HepG2 (cell line): ENCODE measurements around the gene TCTN2. TPM values are rescaled to one million over a fixed set of nuclear protein-coding genes. Genes with fewer than 3 reads are reported as not detected.

Experiments used
- CCDC6 ChIP-seq: sonication (generic); formaldehyde crosslinking; IDR thresholded peaks from 2 replicates; pipeline ENCODE4 v1.8.1; 2022; ENCODE audit warnings: mild to moderate bottlenecking, missing genetic modification reagents, moderate library complexity
- MYNN ChIP-seq: sonication (generic); formaldehyde crosslinking; IDR thresholded peaks from 2 replicates; pipeline ENCODE4 v1.4.0; 2020; ENCODE audit warnings: mild to moderate bottlenecking, low read depth, missing genetic modification reagents
- NKX3-1 ChIP-seq: sonication (generic); formaldehyde crosslinking; IDR thresholded peaks from 2 replicates; pipeline ENCODE4 v1.5.0; 2020; ENCODE audit warnings: missing genetic modification reagents
- PAX8 ChIP-seq: sonication (generic); formaldehyde crosslinking; IDR thresholded peaks from 2 replicates; pipeline ENCODE4 v1.8.0; 2022; ENCODE audit warnings: mild to moderate bottlenecking, missing genetic modification reagents, borderline replicate concordance
- RFX5 ChIP-seq: IDR thresholded peaks from 2 replicates; pipeline ENCODE4 v1.6.1; 2011; ENCODE audit warnings: low read depth, low read length, improper control_type of control experiment
- TARDBP ChIP-seq: sonication (generic); formaldehyde crosslinking; IDR thresholded peaks from 2 replicates; pipeline ENCODE4 v1.8.0; 2022; ENCODE audit warnings: mild to moderate bottlenecking, missing genetic modification reagents
- THAP8 ChIP-seq: sonication (generic); formaldehyde crosslinking; IDR thresholded peaks from 2 replicates; pipeline ENCODE4 v1.5.1; 2020; ENCODE audit warnings: missing genetic modification reagents, mild to moderate bottlenecking, borderline replicate concordance
- TP53 ChIP-seq: sonication (generic); formaldehyde crosslinking; conservative IDR thresholded peaks from 2 replicates; pipeline ENCODE4 v1.4.0; 2020; ENCODE audit warnings: missing genetic modification reagents
- YY1 ChIP-seq: IDR thresholded peaks from 2 replicates; pipeline ENCODE4 v1.6.1; 2011; ENCODE audit warnings: low read length, low read depth, moderate library complexity, mild to moderate bottlenecking; ENCODE audit not compliant: insufficient read depth, insufficient replicate concordance
- ZBTB42 ChIP-seq: sonication (generic); formaldehyde crosslinking; IDR thresholded peaks from 2 replicates; pipeline ENCODE4 v1.5.0; 2020; ENCODE audit warnings: mild to moderate bottlenecking, missing genetic modification reagents
- ZBTB43 ChIP-seq: sonication (generic); formaldehyde crosslinking; conservative IDR thresholded peaks from 2 replicates; pipeline ENCODE4 v1.4.0; 2020; ENCODE audit warnings: missing genetic modification reagents
- ZFP36 ChIP-seq: fragments of 150-350 bp; IDR thresholded peaks from 2 replicates; pipeline ENCODE4 v1.6.1; 2018; ENCODE audit warnings: borderline replicate concordance, low read length, low read depth; ENCODE audit not compliant: partially characterized antibody
- ZKSCAN5 ChIP-seq: sonication (generic); formaldehyde crosslinking; IDR thresholded peaks from 2 replicates; pipeline ENCODE4 v1.5.1; 2020; ENCODE audit warnings: mild to moderate bottlenecking, missing genetic modification reagents
- ZNF121 ChIP-seq: sonication (generic); formaldehyde crosslinking; IDR thresholded peaks from 2 replicates; pipeline ENCODE4 v1.5.0; 2020; ENCODE audit warnings: mild to moderate bottlenecking, missing genetic modification reagents
- ZNF282 ChIP-seq: fragments of 450-650 bp; IDR thresholded peaks from 2 replicates; pipeline ENCODE4 v1.6.1; 2018; ENCODE audit not compliant: partially characterized antibody
- ZNF468 ChIP-seq: sonication (generic); formaldehyde crosslinking; IDR thresholded peaks from 2 replicates; pipeline ENCODE4 v1.8.0; 2022; ENCODE audit warnings: mild to moderate bottlenecking, moderate library complexity, missing genetic modification reagents
- ZNF567 ChIP-seq: sonication (generic); formaldehyde crosslinking; IDR thresholded peaks from 2 replicates; pipeline ENCODE4 v1.8.1; 2023; ENCODE audit warnings: mild to moderate bottlenecking, missing genetic modification reagents, borderline replicate concordance
- polyA plus RNA-seq, 8 experiments: library from polyadenylated mRNA; depleted of rRNA in 3 of 8; stranded (reverse) in 7 of 8; unstranded in 1 of 8; fragments of >200 nt; fragmentation: Illumina TruSeq in 4 of 8; extraction: Trizol in 4 of 8; gene quantifications; 2 replicates each; pipeline versions ENCODE4 v1.2.1 to v1.2.3, GENCODE V29; 2011 to 2016; ENCODE audit warnings: low read depth in 4 of 8, missing spikeins in 1 of 8, mixed read lengths in 1 of 8; ENCODE audit not compliant: insufficient read depth in 1 of 8
- total RNA-seq, 5 experiments: library from RNA; depleted of rRNA; stranded (reverse); fragments of >200 nt; fragmentation: Illumina TruSeq; extraction: Trizol; gene quantifications; 2 replicates each; pipeline ENCODE4 v1.2.3, GENCODE V29; 2016; ENCODE audit warnings: low read depth in 1 of 5
- TF ChIP-seq, protein P1 (sequence below): fragments of 450-650 bp; IDR thresholded peaks from 2 replicates; pipeline ENCODE4 v1.6.1; 2017
- TF ChIP-seq, protein P2 (sequence below): sonication (generic); formaldehyde crosslinking; IDR thresholded peaks from 2 replicates; pipeline ENCODE4 v1.4.0; 2020; ENCODE audit warnings: missing genetic modification reagents
- TF ChIP-seq, protein P3 (sequence below): IDR thresholded peaks from 2 replicates; pipeline ENCODE4 v1.6.1; 2016; ENCODE audit warnings: mild to moderate bottlenecking

Gene TCTN2
- total and polyA plus RNA-seq, 2 of the 13 experiments (the other 11 are each of a cell fraction or from before 2014, with no cell fraction given) = 5.0 to 8.1 TPM

GRCh38 chr12:123633379-123634141 lies 37.4 kb upstream of the TCTN2 start, which contains the start of the genes EIF2B1 and GTF2H3 (continued):
- TF ChIP-seq TP53 (no peak; the same call in 1 of the 2 replicates), ZNF567 (peak; percentile 96; the same call in 1 of the 2 replicates), CCDC6 (CRISPR knock-in tag) (no peak; the same call in 1 of the 2 replicates), ZFP36 (no peak), MYNN (CRISPR knock-in tag) (no peak; the same call in 1 of the 2 replicates), ZBTB43 (CRISPR knock-in tag) (peak; percentile 82), NKX3-1 (CRISPR knock-in tag) (peak; percentile 72; the same call in 1 of the 2 replicates), THAP8 (CRISPR knock-in tag) (peak; percentile 81; the same call in 1 of the 2 replicates), ZBTB42 (CRISPR knock-in tag) (peak; percentile 53; the same call in 1 of the 2 replicates), YY1 (peak; percentile 90), ZKSCAN5 (CRISPR knock-in tag) (no peak), PAX8 (CRISPR knock-in tag) (no peak), RFX5 (peak; percentile 69), ZNF282 (no peak), ZNF121 (CRISPR knock-in tag) (no peak), ZNF468 (CRISPR knock-in tag) (peak; percentile 84; the same call in 1 of the 2 replicates), TARDBP (CRISPR knock-in tag) (peak; percentile 93)
- TF ChIP-seq, protein P1, sequence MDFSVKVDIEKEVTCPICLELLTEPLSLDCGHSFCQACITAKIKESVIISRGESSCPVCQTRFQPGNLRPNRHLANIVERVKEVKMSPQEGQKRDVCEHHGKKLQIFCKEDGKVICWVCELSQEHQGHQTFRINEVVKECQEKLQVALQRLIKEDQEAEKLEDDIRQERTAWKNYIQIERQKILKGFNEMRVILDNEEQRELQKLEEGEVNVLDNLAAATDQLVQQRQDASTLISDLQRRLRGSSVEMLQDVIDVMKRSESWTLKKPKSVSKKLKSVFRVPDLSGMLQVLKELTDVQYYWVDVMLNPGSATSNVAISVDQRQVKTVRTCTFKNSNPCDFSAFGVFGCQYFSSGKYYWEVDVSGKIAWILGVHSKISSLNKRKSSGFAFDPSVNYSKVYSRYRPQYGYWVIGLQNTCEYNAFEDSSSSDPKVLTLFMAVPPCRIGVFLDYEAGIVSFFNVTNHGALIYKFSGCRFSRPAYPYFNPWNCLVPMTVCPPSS = no peak
- TF ChIP-seq, protein P2, sequence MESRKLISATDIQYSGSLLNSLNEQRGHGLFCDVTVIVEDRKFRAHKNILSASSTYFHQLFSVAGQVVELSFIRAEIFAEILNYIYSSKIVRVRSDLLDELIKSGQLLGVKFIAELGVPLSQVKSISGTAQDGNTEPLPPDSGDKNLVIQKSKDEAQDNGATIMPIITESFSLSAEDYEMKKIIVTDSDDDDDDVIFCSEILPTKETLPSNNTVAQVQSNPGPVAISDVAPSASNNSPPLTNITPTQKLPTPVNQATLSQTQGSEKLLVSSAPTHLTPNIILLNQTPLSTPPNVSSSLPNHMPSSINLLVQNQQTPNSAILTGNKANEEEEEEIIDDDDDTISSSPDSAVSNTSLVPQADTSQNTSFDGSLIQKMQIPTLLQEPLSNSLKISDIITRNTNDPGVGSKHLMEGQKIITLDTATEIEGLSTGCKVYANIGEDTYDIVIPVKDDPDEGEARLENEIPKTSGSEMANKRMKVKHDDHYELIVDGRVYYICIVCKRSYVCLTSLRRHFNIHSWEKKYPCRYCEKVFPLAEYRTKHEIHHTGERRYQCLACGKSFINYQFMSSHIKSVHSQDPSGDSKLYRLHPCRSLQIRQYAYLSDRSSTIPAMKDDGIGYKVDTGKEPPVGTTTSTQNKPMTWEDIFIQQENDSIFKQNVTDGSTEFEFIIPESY = no peak
- TF ChIP-seq, protein P3, sequence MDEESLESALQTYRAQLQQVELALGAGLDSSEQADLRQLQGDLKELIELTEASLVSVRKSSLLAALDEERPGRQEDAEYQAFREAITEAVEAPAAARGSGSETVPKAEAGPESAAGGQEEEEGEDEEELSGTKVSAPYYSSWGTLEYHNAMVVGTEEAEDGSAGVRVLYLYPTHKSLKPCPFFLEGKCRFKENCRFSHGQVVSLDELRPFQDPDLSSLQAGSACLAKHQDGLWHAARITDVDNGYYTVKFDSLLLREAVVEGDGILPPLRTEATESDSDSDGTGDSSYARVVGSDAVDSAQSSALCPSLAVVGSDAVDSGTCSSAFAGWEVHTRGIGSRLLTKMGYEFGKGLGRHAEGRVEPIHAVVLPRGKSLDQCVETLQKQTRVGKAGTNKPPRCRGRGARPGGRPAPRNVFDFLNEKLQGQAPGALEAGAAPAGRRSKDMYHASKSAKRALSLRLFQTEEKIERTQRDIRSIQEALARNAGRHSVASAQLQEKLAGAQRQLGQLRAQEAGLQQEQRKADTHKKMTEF (CRISPR knock-in tag) = peak; percentile 93; the same call in 1 of the 2 replicates
